Activated T-cell treated with anti-CD3 and anti-CD28 coated beads, Interleukin-2, amount 50 U/mL, for 4 hours (primary cell): Measurements from ENCODE around the gene COQ10A. TPM values are rescaled to one million over a fixed set of nuclear protein-coding genes. Genes with fewer than 3 reads are reported as not detected.

ENCODE experiments used
- ATAC-seq, 2 donors: fragments of 200-7000 bp; cut with Tn5 transposase; one replicate each; pipeline ENCODE4 v1.10.0; 2021
- DNase-seq: peaks from one replicate; pipeline ENCODE4 v3.0.0-alpha.2; 2020
- H3K27me3 Mint-ChIP-seq: one replicate; pipeline ENCODE4 v1.8.0; 2021; ENCODE audit warnings: low read depth, mixed read lengths
- H3K36me3 Mint-ChIP-seq: one replicate; pipeline ENCODE4 v1.8.0; 2022; ENCODE audit warnings: mixed read lengths; ENCODE audit not compliant: insufficient read depth
- H3K4me1 Mint-ChIP-seq: one replicate; pipeline ENCODE4 v1.8.0; 2021; ENCODE audit warnings: low read depth, mixed read lengths
- H3K4me3 Mint-ChIP-seq: one replicate; pipeline ENCODE4 v1.8.0; 2021; ENCODE audit warnings: mild to moderate bottlenecking, moderate library complexity, mixed read lengths
- H3K9me3 Mint-ChIP-seq: one replicate; pipeline ENCODE4 v1.8.0; 2021; ENCODE audit warnings: mixed read lengths
- total RNA-seq, 3 donors: library from RNA; stranded (reverse); gene quantifications; one replicate each; pipeline ENCODE4 v1.2.1, GENCODE V29; 2021

The COQ10A gene
- 10 to 100 TPM; 11.1 to 13.7 (median 11.5) TPM for total RNA-seq

DNA sequence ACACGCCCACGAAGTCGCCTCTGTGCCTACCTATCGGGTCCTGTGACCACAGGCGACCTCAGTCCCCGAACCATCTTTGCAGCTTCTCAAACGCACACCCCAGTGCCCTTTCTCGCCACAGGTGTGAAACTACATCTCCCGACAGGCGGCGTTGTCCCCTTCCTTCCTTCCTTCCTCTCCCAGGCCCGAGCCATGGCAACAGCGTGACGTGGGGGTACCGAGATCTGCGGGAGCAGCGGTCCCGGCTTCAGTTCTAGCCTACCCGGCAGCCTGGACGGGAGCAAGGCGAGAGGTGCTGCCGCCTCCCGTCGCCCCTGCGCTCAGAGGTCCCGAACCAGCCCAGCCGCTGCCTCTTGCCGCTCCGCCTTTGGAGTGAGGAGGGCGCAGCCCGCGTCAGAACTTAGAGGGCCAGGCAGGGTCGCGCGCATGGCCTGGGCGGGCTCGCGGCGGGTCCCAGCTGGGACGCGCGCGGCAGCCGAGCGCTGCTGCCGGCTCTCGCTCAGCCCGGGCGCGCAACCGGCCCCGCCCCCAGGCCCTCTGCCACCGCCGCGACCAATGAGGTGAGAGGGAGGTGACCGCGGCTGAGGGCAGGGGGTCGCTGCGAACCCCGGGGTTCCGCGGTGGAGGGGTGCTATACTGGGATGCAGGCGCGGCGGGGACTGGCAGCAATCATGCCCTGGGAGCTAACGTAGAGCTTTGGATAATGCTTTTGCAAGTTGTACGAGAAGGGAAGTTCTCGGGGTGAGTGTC, at the start of gene COQ10A:
Gene COQ10A (plus strand): TSS at position 250 of the 750 bp plus-strand sequence. CDS start 177 bp downstream, at position 427.
- H3K4me1 Mint-ChIP-seq = peaks cover 15% of the 10 kb centered on the region

DNA sequence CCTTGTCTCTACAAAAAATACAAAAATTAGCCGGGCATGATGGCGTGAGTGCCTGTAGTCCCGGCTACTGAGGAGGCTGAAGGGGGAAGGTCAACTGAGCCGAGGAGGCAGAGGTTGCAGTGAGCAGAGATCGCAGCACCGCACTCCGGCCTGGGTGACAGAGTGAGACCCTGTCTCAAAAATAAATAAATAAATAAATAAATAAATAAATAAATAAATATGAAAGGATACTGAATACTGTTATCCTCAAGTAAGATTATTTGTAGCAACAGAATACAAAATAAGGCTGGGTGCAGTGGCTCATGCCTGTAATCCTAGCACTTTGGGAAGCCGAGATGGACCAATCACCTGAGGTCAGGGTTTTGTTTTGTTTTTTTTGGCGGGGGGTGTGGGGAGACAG, 46.9 kb upstream of the COQ10A start:
- ATAC-seq (no peak), DNase-seq (no peak)
- Mint-ChIP-seq H3K4me3 (peak overlapping the region; percentile 53), H3K36me3 (peaks cover 7% of the 10 kb centered on the region), H3K9me3 (no peaks in the 10 kb centered on the region), H3K27me3 (no peaks in the 10 kb centered on the region), H3K4me1 (peaks cover 38% of the 10 kb centered on the region)

More for the DNA sequence above, at the start of gene COQ10A:
- peaks cover 12% of the 10 kb centered on the region for H3K36me3 Mint-ChIP-seq
- ATAC-seq (peak; percentile 93), DNase-seq (peak; percentile 86)
- no peaks in the 10 kb centered on the region for H3K27me3 Mint-ChIP-seq
- H3K4me3 Mint-ChIP-seq = peak within 1 kb of the TSS; percentile 88
- H3K9me3 Mint-ChIP-seq = no peaks in the 10 kb centered on the region

DNA sequence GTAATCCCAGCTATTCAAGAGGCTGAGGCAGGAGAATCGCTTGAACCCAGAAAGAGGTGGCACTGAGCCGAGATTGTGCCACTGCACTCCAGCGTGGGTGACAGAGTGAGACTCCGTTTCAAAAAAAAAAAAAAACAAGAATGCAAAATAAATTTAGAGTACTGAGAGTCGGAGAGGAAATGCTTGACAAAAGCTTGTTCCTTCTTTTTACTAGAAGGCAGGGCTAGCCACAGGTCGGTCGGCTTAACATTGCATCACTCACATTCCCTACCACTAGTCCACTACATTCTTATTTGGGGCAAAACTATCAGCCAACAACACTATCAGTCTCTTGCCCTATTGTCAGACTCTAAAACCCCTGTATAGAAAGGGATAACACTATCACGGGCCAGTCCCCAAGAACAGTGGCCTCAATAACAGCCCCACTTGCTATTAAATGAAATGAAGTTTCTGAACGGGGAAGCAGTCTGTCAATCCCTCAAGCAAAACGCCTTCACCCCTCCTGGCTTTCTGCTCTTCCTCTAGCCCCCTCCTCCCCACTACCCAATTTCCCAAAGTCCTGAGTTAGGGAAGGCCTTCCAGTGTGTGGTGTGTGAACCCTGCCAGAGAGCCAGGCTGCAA, 46.0 kb upstream of the COQ10A start:
- DNase-seq (no peak), ATAC-seq (no peak)
- H3K36me3 Mint-ChIP-seq = peaks cover 3% of the 10 kb centered on the region
- peaks cover 44% of the 10 kb centered on the region for H3K4me1 Mint-ChIP-seq
- peak overlapping the region; percentile 95 for H3K4me3 Mint-ChIP-seq
- no peaks in the 10 kb centered on the region for H3K27me3 Mint-ChIP-seq
- no peaks in the 10 kb centered on the region for H3K9me3 Mint-ChIP-seq

DNA sequence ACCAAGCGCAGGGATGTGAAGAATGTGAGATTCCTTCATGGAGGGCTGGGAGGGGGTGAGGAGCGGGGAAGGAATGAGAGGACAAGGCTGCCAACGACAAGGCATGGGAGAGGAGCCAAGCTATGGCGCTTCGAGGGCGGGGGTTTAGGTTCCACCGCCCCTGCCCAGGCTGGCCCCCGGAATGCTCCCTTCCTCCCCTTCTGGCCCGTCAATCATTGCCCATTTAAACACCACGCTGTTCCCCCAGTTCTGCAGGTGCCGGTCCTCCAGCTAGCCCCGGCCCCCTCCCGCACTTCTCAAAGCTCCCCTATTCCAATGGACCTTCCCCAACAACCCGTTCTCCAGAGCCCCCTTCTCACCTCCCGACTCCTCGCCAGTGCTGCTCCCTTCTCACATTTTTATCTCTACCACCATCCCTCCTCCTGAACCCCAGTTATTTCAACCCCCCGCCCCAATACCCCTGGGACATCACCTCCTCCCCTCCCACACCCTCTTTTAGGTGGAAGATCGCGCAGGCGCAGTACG, 45.4 kb upstream of the COQ10A start:
- DNase-seq = no peak
- peaks cover 3% of the 10 kb centered on the region for H3K36me3 Mint-ChIP-seq
- H3K9me3 Mint-ChIP-seq = no peaks in the 10 kb centered on the region
- ATAC-seq = peak; percentile 18 to 34
- no peaks in the 10 kb centered on the region for H3K27me3 Mint-ChIP-seq
- peaks cover 44% of the 10 kb centered on the region for H3K4me1 Mint-ChIP-seq
- peak overlapping the region; percentile 95 for H3K4me3 Mint-ChIP-seq

GRCh38 chr12:56221757-56222530, 44.8 kb upstream of the COQ10A start, which contains the start of gene RNF41:
TSS of gene RNF41 (minus strand) at chr12:56221922. CDS start at chr12:56214047, 7,875 bp downstream.
- Mint-ChIP-seq H3K4me3 (peak within 1 kb of the TSS; percentile 95), H3K4me1 (peaks cover 41% of the 10 kb centered on the region), H3K27me3 (no peaks in the 10 kb centered on the region), H3K36me3 (no peaks in the 10 kb centered on the region), H3K9me3 (no peaks in the 10 kb centered on the region)
- DNase-seq (peak; percentile 89), ATAC-seq (peak; percentile 79 to 82)

GRCh38 chr12:56222531-56222895, 44.2 kb upstream of the COQ10A start:
- peak overlapping the region; percentile 95 for H3K4me3 Mint-ChIP-seq
- no peak for ATAC-seq
- H3K27me3 Mint-ChIP-seq = no peaks in the 10 kb centered on the region
- no peaks in the 10 kb centered on the region for H3K36me3 Mint-ChIP-seq
- no peak for DNase-seq
- H3K9me3 Mint-ChIP-seq = no peaks in the 10 kb centered on the region
- H3K4me1 Mint-ChIP-seq = peaks cover 41% of the 10 kb centered on the region

- no peak for DNase-seq
- Mint-ChIP-seq H3K4me1 (peaks cover 41% of the 10 kb centered on the region), H3K36me3 (no peaks in the 10 kb centered on the region), H3K9me3 (no peaks in the 10 kb centered on the region), H3K27me3 (no peaks in the 10 kb centered on the region), H3K4me3 (peak overlapping the region; percentile 95)
- ATAC-seq = no peak
Observed at GRCh38 chr12:56223571-56224101, 43.1 kb upstream of the COQ10A start.

DNA sequence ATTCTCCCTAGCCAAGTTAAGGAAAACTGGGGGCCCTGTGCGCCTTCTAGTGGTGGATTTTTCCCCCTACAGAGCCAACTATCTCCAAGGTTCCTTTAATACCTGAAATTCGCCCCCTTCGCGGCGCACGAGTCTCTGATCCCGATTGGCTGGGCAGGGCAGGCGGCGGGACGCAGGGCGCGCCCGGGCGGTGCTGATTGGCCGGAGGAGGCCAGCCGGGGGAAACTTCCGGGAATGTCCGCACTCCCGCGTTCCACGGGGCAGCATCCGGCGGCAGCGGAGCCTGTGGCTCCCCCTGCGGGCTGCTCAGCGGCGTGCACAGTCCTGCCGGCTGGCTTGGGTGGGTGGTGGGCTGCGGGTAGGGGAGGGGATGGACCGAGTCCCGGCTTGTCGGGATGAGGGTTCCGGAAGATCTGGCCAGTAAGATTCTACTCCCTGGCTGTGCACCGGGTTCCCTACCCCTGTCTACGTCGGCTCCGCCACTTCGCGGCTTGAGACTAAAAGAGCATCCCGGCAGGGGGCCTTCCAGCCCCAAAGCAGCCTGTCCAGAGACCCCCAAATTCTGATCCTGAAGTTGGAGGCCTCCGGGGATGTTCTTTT, 42.5 kb upstream of the COQ10A start, which contains the start of gene NABP2:
Gene NABP2 (plus strand): TSS at position 241 of the 600 bp plus-strand sequence. CDS start 515 bp downstream, outside the sequence.
- H3K36me3 Mint-ChIP-seq = no peaks in the 10 kb centered on the region
- no peaks in the 10 kb centered on the region for H3K27me3 Mint-ChIP-seq
- DNase-seq (peak; percentile 89), ATAC-seq (peak; percentile 88 to 90)
- peak within 1 kb of the TSS; percentile 95 for H3K4me3 Mint-ChIP-seq
- peaks cover 41% of the 10 kb centered on the region for H3K4me1 Mint-ChIP-seq
- no peaks in the 10 kb centered on the region for H3K9me3 Mint-ChIP-seq

DNA sequence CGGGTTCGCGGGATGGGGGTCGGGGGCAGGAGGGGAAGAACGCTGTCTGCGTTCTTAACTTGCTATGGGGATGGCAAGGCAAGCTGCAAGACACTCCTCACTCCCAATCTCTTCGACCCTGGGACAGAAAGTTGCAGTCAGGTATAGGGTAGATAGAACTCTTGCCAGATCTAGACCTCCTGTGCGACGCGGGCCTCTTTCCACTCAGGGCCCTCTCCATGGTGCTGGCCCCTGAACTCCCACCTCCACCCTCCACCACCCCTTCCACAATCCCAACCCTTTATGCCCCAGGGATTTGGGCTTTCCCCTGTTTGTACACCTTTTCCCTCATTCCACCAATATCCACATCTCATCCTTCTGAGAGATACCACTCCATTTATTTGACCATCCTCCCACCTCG, 41.8 kb upstream of the COQ10A start:
- H3K9me3 Mint-ChIP-seq = no peaks in the 10 kb centered on the region
- peaks cover 41% of the 10 kb centered on the region for H3K4me1 Mint-ChIP-seq
- peak overlapping the region; percentile 95 for H3K4me3 Mint-ChIP-seq
- ATAC-seq (no peak), DNase-seq (no peak)
- H3K36me3 Mint-ChIP-seq = no peaks in the 10 kb centered on the region
- H3K27me3 Mint-ChIP-seq = no peaks in the 10 kb centered on the region

DNA sequence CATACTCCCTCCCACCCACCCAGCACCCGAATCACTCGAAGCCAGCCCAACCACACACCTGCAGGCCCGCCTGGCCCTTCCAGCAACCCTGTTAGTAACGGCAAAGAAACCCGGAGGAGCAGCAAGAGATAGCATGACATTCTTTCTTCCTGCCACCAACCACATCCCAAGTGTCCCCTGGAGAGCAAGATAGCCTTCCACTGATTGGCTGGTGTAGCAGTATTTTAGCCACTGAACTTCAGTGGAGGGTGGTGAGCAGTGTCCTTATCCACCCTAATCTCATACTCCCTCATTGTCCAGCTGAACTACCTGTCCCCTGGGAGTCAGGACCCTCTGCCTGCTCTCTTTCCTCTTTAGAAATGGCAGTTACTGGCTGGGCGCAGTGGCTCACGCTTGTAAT, 37.7 kb upstream of the COQ10A start:
- no peak for ATAC-seq
- H3K4me1 Mint-ChIP-seq = peaks cover 10% of the 10 kb centered on the region
- H3K4me3 Mint-ChIP-seq = no peak overlapping the region
- H3K27me3 Mint-ChIP-seq = no peaks in the 10 kb centered on the region
- no peak for DNase-seq
- H3K36me3 Mint-ChIP-seq = no peaks in the 10 kb centered on the region
- no peaks in the 10 kb centered on the region for H3K9me3 Mint-ChIP-seq

DNA sequence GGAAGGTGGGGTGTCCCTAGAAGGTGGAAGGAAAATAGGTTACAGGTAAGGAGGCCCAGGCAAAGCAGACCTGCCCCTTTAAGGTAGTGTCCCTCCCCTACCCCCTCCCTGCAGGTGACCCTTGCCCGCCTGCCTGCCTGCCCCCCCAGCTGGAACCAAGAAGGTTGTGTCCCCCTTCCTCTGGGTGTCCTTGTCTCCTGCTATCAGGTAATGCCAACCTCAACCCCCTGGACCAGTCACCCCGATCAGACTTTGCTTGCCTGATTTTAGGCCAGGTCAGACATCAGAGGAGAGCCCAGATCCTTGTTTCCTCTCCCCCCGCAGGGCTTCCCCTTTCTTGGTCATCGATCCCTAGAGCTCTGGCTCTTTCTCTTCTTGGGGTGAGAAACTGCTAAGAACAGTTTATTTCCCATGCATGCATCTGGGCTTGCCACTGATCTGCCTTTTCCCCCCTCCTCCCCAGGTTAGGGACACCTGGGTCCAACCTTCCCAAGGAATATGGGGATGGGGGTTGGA, 36.8 kb upstream of the COQ10A start, which contains the start of gene SLC39A5:
Gene SLC39A5 (plus strand): TSS at position 136 of the 516 bp plus-strand sequence. CDS start 1,224 bp downstream, outside the sequence.
- no peak for DNase-seq
- H3K36me3 Mint-ChIP-seq = no peaks in the 10 kb centered on the region
- H3K4me1 Mint-ChIP-seq = peaks cover 7% of the 10 kb centered on the region
- ATAC-seq = no peak
- no peak within 1 kb of the TSS for H3K4me3 Mint-ChIP-seq
- H3K27me3 Mint-ChIP-seq = no peaks in the 10 kb centered on the region
- H3K9me3 Mint-ChIP-seq = no peaks in the 10 kb centered on the region

DNA sequence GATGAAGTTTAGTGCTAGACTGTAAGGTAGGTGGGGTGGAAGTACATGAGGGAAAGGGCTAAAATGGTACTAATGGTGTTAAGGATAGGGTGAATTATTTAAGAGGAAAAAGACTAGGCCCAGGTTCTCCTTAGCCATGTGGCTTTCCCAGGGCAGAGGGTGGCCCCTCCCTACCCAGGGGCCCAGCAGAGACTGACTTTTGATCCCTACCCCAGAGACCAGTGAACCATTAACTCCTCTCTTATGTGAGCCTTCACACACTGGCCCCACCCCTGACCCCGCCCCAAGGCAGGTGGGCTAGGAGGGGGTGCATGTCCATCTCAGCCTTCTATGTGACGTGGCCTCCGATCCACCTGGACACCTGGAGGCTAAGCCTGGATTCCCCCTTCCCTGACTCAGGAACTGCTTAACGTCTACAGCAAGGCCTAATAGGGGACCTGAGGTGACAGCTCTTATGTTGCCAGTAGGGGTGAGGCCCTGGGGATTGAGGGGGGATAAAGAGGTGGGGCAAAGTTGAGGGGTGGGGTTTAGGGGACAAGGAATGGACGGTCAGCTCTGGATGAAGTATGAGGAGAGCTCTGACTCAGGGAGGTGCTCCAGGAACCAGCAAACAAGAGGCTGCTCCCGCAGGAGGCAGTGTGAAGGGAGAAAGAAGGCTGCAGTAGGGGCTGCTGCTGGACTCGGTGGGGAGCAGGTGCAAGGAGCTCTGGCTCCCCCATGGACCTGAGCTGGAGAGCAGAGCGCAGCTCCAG, 36.1 kb upstream of the COQ10A start:
- no peaks in the 10 kb centered on the region for H3K27me3 Mint-ChIP-seq
- DNase-seq = no peak
- H3K4me3 Mint-ChIP-seq = no peak overlapping the region
- no peaks in the 10 kb centered on the region for H3K9me3 Mint-ChIP-seq
- ATAC-seq = no peak
- no peaks in the 10 kb centered on the region for H3K36me3 Mint-ChIP-seq
- peaks cover under 1% of the 10 kb centered on the region for H3K4me1 Mint-ChIP-seq

- no peaks in the 10 kb centered on the region for H3K4me1 Mint-ChIP-seq
- no peaks in the 10 kb centered on the region for H3K27me3 Mint-ChIP-seq
- no peak overlapping the region for H3K4me3 Mint-ChIP-seq
- H3K9me3 Mint-ChIP-seq = no peaks in the 10 kb centered on the region
- ATAC-seq = no peak
- H3K36me3 Mint-ChIP-seq = no peaks in the 10 kb centered on the region
- no peak for DNase-seq
Observed at GRCh38 chr12:56231184-56231582, 35.6 kb upstream of the COQ10A start.
